ENCODE results near the gene SCO2. TPM values are rescaled to one million over a fixed set of nuclear protein-coding genes. Genes with fewer than 3 reads are reported as not detected.

The SCO2 gene
- total and polyA plus RNA-seq, 9 of the 15 experiments (the other 6 are each of a cell fraction or from before 2014, with no cell fraction given) = 0.34 to 4.0 (median 1.1) TPM; not detected in 3

GRCh38 chr22:50525104-50525857 is at the start of gene SCO2 (continued):
- TF ChIP-seq E2F8 (IDR thresholded peaks at IDR 0.05; ENCODE audit: low read depth, partially characterized antibody) (peak; percentile 79), CBX1 (IDR thresholded peaks at IDR 0.05; ENCODE audit: low read depth) (peak; percentile 62), PHF8 (IDR thresholded peaks at IDR 0.05; ENCODE audit: borderline replicate concordance, low read length) (peak; percentile 74; the same call in 1 of the 2 replicates), KHSRP (IDR thresholded peaks at IDR 0.05) (no peak), PCBP1 (IDR thresholded peaks at IDR 0.05; ENCODE audit: low read depth, low read length, poor library complexity, severe bottlenecking) (peak; percentile 81), MNT (conservative IDR thresholded peaks at IDR 0.05) (peak; percentile 77 to 87), FOXK1 (CRISPR knock-in tag; IDR thresholded peaks at IDR 0.05; ENCODE audit: borderline replicate concordance) (no peak), REST (IDR thresholded peaks at IDR 0.05; ENCODE audit: borderline replicate concordance) (peak; percentile 86), REST (CRISPR knock-in tag; IDR thresholded peaks at IDR 0.05; ENCODE audit: low read depth) (no peak)
